SK-N-SH (cell line): ENCODE data around the gene SIT1. TPM values are rescaled to one million over a fixed set of nuclear protein-coding genes. Genes with fewer than 3 reads are reported as not detected.
A peak's percentile ranks its signal among the peaks of the same experiment; 100 is the strongest.

Experiments used
- CTCF ChIA-PET: fragments of 300-600, 350-600 bp; formaldehyde crosslinking; extraction: SDS; loops from one replicate; lab custom pipeline; 2021; lab: Yijun Ruan, JAX
- POLR2A ChIA-PET: fragments of 350-600 bp; sonication (Branson Sonifier 250); formaldehyde crosslinking; extraction: SDS; loops from one replicate; lab custom pipeline; 2020; ENCODE audit warnings: antibody characterized with exemption, inconsistent platforms; lab: Yijun Ruan, JAX
- DNase-seq: peaks from one replicate; pipeline ENCODE4 v3.0.0; 2012
- H2AFZ ChIP-seq: fragments of 200-600 bp; sonication (generic); 2 replicates; pipeline ENCODE4 v1.8.1; 2016; ENCODE audit warnings: antibody characterized with exemption, mild to moderate bottlenecking, low read depth
- H3F3A ChIP-seq: fragments of 200-600 bp; sonication (generic); replicated peaks from 2 replicates; pipeline ENCODE3; 2016; ENCODE audit warnings: antibody characterized with exemption, mild to moderate bottlenecking; ENCODE audit not compliant: insufficient read depth
- H3K27ac ChIP-seq, 2 experiments: fragments of 200-500 bp in 1 of 2; fragments of 200-600 bp in 1 of 2; sonication (Bioruptor generic) in 1 of 2; sonication (generic), shearing (Covaris generic) in 1 of 2; 2 replicates each; pipeline versions ENCODE4 v1.5.1 to v1.6.1; 2014 to 2016; ENCODE audit warnings: low read depth in 2 of 2, inconsistent platforms in 1 of 2, low read length in 1 of 2, mild to moderate bottlenecking in 1 of 2, mixed read lengths in 1 of 2
- H3K27me3 ChIP-seq: fragments of 200-600 bp; sonication (generic), shearing (Covaris generic); 2 replicates; pipeline ENCODE4 v1.6.1; 2016; ENCODE audit warnings: mixed run types; ENCODE audit not compliant: insufficient read depth
- H3K36me3 ChIP-seq, 2 experiments: fragments of 200-500 bp in 1 of 2; fragments of 200-600 bp in 1 of 2; sonication (Bioruptor generic) in 1 of 2; sonication (generic) in 1 of 2; replicated peaks in 1 of 2; 2 replicates each; pipeline versions ENCODE3 to v1.5.1; 2014 to 2016; ENCODE audit warnings: low read length in 1 of 2, mild to moderate bottlenecking in 1 of 2; ENCODE audit not compliant: insufficient read depth in 2 of 2, control insufficient read depth in 1 of 2
- H3K4me1 ChIP-seq, 2 experiments: fragments of 200-500 bp in 1 of 2; fragments of 200-600 bp in 1 of 2; sonication (Bioruptor generic) in 1 of 2; sonication (generic), shearing (Covaris generic) in 1 of 2; 2 replicates each; pipeline versions ENCODE4 v1.5.1 to v1.6.1; 2014 to 2016; ENCODE audit warnings: low read depth in 1 of 2, low read length in 1 of 2, mixed run types in 1 of 2; ENCODE audit not compliant: insufficient read depth in 2 of 2, control insufficient read depth in 1 of 2
- H3K4me2 ChIP-seq: fragments of 200-600 bp; sonication (generic), shearing (Covaris generic); 2 replicates; pipeline ENCODE4 v1.6.1; 2017; ENCODE audit warnings: mixed run types
- H3K4me3 ChIP-seq, 2 experiments: fragments of 200-500 bp in 1 of 2; fragments of 200-600 bp in 1 of 2; sonication (Bioruptor generic) in 1 of 2; sonication (generic), shearing (Covaris generic) in 1 of 2; 2 replicates each; pipeline versions ENCODE4 v1.5.1 to v1.8.1; 2014 to 2016; ENCODE audit warnings: low read depth in 2 of 2, inconsistent platforms in 1 of 2, low read length in 1 of 2, mild to moderate bottlenecking in 1 of 2, mixed read lengths in 1 of 2, moderate library complexity in 1 of 2
- H3K79me2 ChIP-seq: fragments of 200-600 bp; sonication (generic); 2 replicates; pipeline ENCODE4 v1.8.1; 2017; ENCODE audit warnings: mild to moderate bottlenecking; ENCODE audit not compliant: insufficient read depth
- H3K9ac ChIP-seq: fragments of 200-600 bp; sonication (generic); 2 replicates; pipeline ENCODE4 v1.6.1; 2017; ENCODE audit warnings: mixed run types
- H3K9me2 ChIP-seq: fragments of 200-600 bp; sonication (generic); 2 replicates; pipeline ENCODE4 v1.6.1; 2017; ENCODE audit warnings: mixed run types
- H3K9me3 ChIP-seq: fragments of 200-600 bp; sonication (generic); 2 replicates; pipeline ENCODE4 v1.6.1; 2017; ENCODE audit warnings: mixed run types, mild to moderate bottlenecking, moderate library complexity
- H4K20me1 ChIP-seq: fragments of 200-600 bp; sonication (generic); 2 replicates; pipeline ENCODE4 v1.6.1; 2017; ENCODE audit warnings: mild to moderate bottlenecking, mixed run types; ENCODE audit not compliant: insufficient read depth
- EP300 ChIP-seq, 2 experiments: IDR thresholded peaks; 2 replicates each; pipeline versions ENCODE4 v1.4.0 to v1.6.1; 2012; ENCODE audit warnings: borderline replicate concordance in 1 of 2, low read depth in 1 of 2, low read length in 1 of 2
- EZH2phosphoT487 ChIP-seq: fragments of 200-600 bp; sonication (generic); IDR thresholded peaks from 2 replicates; pipeline ENCODE4 v1.6.1; 2017; ENCODE audit warnings: low read depth, mixed run types, mild to moderate bottlenecking, antibody characterized with exemption, moderate library complexity, borderline replicate concordance
- GATA2 ChIP-seq: sonication (generic); formaldehyde crosslinking; IDR thresholded peaks from 2 replicates; pipeline ENCODE4 v1.5.0; 2020; ENCODE audit warnings: mild to moderate bottlenecking, missing genetic modification reagents
- JUND ChIP-seq: IDR thresholded peaks from 2 replicates; pipeline ENCODE4 v1.4.0; 2012
- MEF2A ChIP-seq: IDR thresholded peaks from 2 replicates; pipeline ENCODE4 v1.4.0; 2012; ENCODE audit warnings: low read depth, borderline replicate concordance
- MXI1 ChIP-seq: IDR thresholded peaks from 2 replicates; pipeline ENCODE4 v1.6.1; 2012; ENCODE audit warnings: mild to moderate bottlenecking, low read depth, low read length, improper control_type of control experiment
- NFIC ChIP-seq: IDR thresholded peaks from 2 replicates; pipeline ENCODE4 v1.4.0; 2012; ENCODE audit warnings: borderline replicate concordance
- POLR2AphosphoS5 ChIP-seq: IDR thresholded peaks from 2 replicates; pipeline ENCODE4 v1.6.1; 2012; ENCODE audit warnings: low read depth, low read length
- REST ChIP-seq: IDR thresholded peaks from 2 replicates; pipeline ENCODE4 v1.6.1; 2012; ENCODE audit warnings: mild to moderate bottlenecking, low read depth, low read length, moderate library complexity
- RXRA ChIP-seq: IDR thresholded peaks from 2 replicates; pipeline ENCODE4 v1.4.0; 2012; ENCODE audit warnings: low read depth, mild to moderate bottlenecking, borderline replicate concordance
- SMC3 ChIP-seq: IDR thresholded peaks from 2 replicates; pipeline ENCODE4 v1.6.1; 2012; ENCODE audit warnings: low read depth, low read length, improper control_type of control experiment
- TAF1 ChIP-seq: IDR thresholded peaks from 2 replicates; pipeline ENCODE4 v1.6.1; 2012; ENCODE audit warnings: low read depth, mild to moderate bottlenecking, low read length, moderate library complexity, borderline replicate concordance
- TCF12 ChIP-seq: IDR thresholded peaks from 2 replicates; pipeline ENCODE4 v1.4.0; 2012
- USF1 ChIP-seq: IDR thresholded peaks from 2 replicates; pipeline ENCODE4 v1.4.0; 2012; ENCODE audit warnings: low read depth, borderline replicate concordance
- WGBS: methylation state at CpG from one replicate; pipeline ENCODE4 v1.1.6; 2017; ENCODE audit warnings: low lambda C conversion rate; 5-methylcytosine and 5-hydroxymethylcytosine counted together
- polyA plus RNA-seq, 3 experiments: library from polyadenylated mRNA; depleted of rRNA; stranded (reverse); fragments of >200 nt; gene quantifications; 2 replicates each; pipeline ENCODE4 v1.2.3, GENCODE V29; 2012
- TF ChIP-seq, protein P1 (sequence below): IDR thresholded peaks from 2 replicates; pipeline ENCODE4; 2012
- TF ChIP-seq, protein P2 (sequence below): IDR thresholded peaks from 2 replicates; pipeline ENCODE4 v1.4.0; 2012; ENCODE audit warnings: low read depth
- TF ChIP-seq, protein P3 (sequence below): fragments of 150-350 bp; IDR thresholded peaks from 2 replicates; pipeline ENCODE4 v1.6.1; 2016; ENCODE audit warnings: mild to moderate bottlenecking, low read depth, low read length

SIT1 gene
- polyA plus RNA-seq, 1 of the 3 experiments (the other 2 are of a cell fraction) = not detected

- Histone ChIP-seq H2AFZ (no peak overlapping the region), H3K4me3 (no peak overlapping the region)
Measured at GRCh38 chr9:35682051-35682450, 31.3 kb upstream of the SIT1 start.

GRCh38 chr9:35681341-35682002, 30.7 kb upstream of the SIT1 start:
- H3K79me2 ChIP-seq = peaks cover 9% of the 10 kb centered on the region; the same call in 1 of the 2 replicates
- peaks cover 44% of the 10 kb centered on the region for H3F3A ChIP-seq
- H3K4me2 ChIP-seq = no peak overlapping the region
- 71% methylated on average over 3 of the region's 3 CpGs for WGBS
- H3K9me2 ChIP-seq = no peaks in the 10 kb centered on the region
- H2AFZ ChIP-seq = no peak overlapping the region
- no peak overlapping the region for H3K9ac ChIP-seq
- ChIA-PET CTCF (no interaction called here), POLR2A (no interaction called here)
- no peak overlapping the region for H3K4me3 ChIP-seq
- peak overlapping the region in 1 of 2 experiments; percentile 28; a peak in 1 of 4 replicates for H3K27ac ChIP-seq
- H3K9me3 ChIP-seq = no peaks in the 10 kb centered on the region
- H3K4me1 ChIP-seq = peaks cover 0 to 4% of the 10 kb centered on the region in 2 experiments; a peak in 1 of 4 replicates
- no peaks in the 10 kb centered on the region for H3K27me3 ChIP-seq
- no peak for DNase-seq
- H4K20me1 ChIP-seq = peaks cover 30% of the 10 kb centered on the region
- peaks cover 27 to 31% of the 10 kb centered on the region in 2 experiments for H3K36me3 ChIP-seq
- TF ChIP-seq SMC3 = no peak
- no peak for TF ChIP-seq GATA2 (CRISPR knock-in tag)
- TF ChIP-seq REST = no peak
- no peak for TF ChIP-seq EP300 (IDR thresholded peaks at IDR 0.05; ENCODE audit: borderline replicate concordance in 1 of 2, low read depth in 1 of 2, low read length in 1 of 2)
- no peak for TF ChIP-seq USF1
- no peak for TF ChIP-seq POLR2AphosphoS5
- no peak for TF ChIP-seq NFIC
- no peak for TF ChIP-seq MEF2A

More at GRCh38 chr9:35682051-35682450, 31.3 kb upstream of the SIT1 start:
- Histone ChIP-seq H3K9me2 (no peaks in the 10 kb centered on the region), H3K9me3 (no peaks in the 10 kb centered on the region), H3K27me3 (no peaks in the 10 kb centered on the region), H3F3A (peaks cover 50% of the 10 kb centered on the region), H3K36me3 (peaks cover 27 to 34% of the 10 kb centered on the region in 2 experiments), H3K9ac (no peak overlapping the region), H4K20me1 (peaks cover 36% of the 10 kb centered on the region), H3K4me2 (no peak overlapping the region), H3K4me1 (peaks cover 0 to 9% of the 10 kb centered on the region in 2 experiments; a peak in 1 of 4 replicates), H3K79me2 (peaks cover 14% of the 10 kb centered on the region; the same call in 1 of the 2 replicates), H3K27ac (no peak overlapping the region)
- TF ChIP-seq, protein P1, sequence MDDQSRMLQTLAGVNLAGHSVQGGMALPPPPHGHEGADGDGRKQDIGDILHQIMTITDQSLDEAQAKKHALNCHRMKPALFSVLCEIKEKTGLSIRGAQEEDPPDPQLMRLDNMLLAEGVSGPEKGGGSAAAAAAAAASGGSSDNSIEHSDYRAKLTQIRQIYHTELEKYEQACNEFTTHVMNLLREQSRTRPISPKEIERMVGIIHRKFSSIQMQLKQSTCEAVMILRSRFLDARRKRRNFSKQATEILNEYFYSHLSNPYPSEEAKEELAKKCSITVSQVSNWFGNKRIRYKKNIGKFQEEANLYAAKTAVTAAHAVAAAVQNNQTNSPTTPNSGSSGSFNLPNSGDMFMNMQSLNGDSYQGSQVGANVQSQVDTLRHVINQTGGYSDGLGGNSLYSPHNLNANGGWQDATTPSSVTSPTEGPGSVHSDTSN = no peak
- TF ChIP-seq, protein P2, sequence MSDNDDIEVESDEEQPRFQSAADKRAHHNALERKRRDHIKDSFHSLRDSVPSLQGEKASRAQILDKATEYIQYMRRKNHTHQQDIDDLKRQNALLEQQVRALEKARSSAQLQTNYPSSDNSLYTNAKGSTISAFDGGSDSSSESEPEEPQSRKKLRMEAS = no peak
- TF ChIP-seq MXI1 (no peak), EP300 (IDR thresholded peaks at IDR 0.05; ENCODE audit: borderline replicate concordance in 1 of 2, low read depth in 1 of 2, low read length in 1 of 2) (no peak), MEF2A (no peak), USF1 (no peak), RXRA (no peak), JUND (no peak), EZH2phosphoT487 (no peak), TAF1 (no peak), TCF12 (no peak)
- TF ChIP-seq, protein P3, sequence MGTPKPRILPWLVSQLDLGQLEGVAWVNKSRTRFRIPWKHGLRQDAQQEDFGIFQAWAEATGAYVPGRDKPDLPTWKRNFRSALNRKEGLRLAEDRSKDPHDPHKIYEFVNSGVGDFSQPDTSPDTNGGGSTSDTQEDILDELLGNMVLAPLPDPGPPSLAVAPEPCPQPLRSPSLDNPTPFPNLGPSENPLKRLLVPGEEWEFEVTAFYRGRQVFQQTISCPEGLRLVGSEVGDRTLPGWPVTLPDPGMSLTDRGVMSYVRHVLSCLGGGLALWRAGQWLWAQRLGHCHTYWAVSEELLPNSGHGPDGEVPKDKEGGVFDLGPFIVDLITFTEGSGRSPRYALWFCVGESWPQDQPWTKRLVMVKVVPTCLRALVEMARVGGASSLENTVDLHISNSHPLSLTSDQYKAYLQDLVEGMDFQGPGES = no peak
- WGBS = 90% methylated on average over 6 of the region's 6 CpGs
- POLR2A ChIA-PET = no interaction called here
- no peak for DNase-seq
- CTCF ChIA-PET = interaction anchor here (2.4 kb wide), 1 partner anchor 15 kb away, joined by 20 read pairs; no protein-coding TSS in a partner anchor
